ENCODE data around the gene MGMT.

The MGMT gene

GRCh38 chr10:129717816-129718547, 250.9 kb downstream of the MGMT start:
- TF ChIP-seq CTCF (IDR thresholded peaks at IDR 0.05; ENCODE audit: low read depth, low read length), result no peak
- H3K4me3 ChIP-seq (ENCODE audit: low read depth, low read length), result no peak overlapping the region
- DNase-seq (ENCODE audit: low read depth, low spot score), result no peak
- in situ Hi-C loops (cut with HindIII; ENCODE audit: low sequenced_read_pairs), result no loop called here

GRCh38 chr10:129718548-129719414, 251.7 kb downstream of the MGMT start:
- in situ Hi-C loops (cut with HindIII; ENCODE audit: low sequenced_read_pairs), result no loop called here
- H3K4me3 ChIP-seq (ENCODE audit: low read depth, low read length), result no peak overlapping the region
- TF ChIP-seq CTCF (IDR thresholded peaks at IDR 0.05; ENCODE audit: low read depth, low read length), result no peak
- DNase-seq (ENCODE audit: low read depth, low spot score), result no peak

GRCh38 chr10:129719415-129719739, 252.3 kb downstream of the MGMT start:
- in situ Hi-C loops (cut with HindIII; ENCODE audit: low sequenced_read_pairs), result no loop called here
- no peak for TF ChIP-seq CTCF (IDR thresholded peaks at IDR 0.05; ENCODE audit: low read depth, low read length)
- H3K4me3 ChIP-seq (ENCODE audit: low read depth, low read length), result no peak overlapping the region
- DNase-seq (ENCODE audit: low read depth, low spot score), result no peak

GRCh38 chr10:129719889-129720590, 253.0 kb downstream of the MGMT start:
- TF ChIP-seq CTCF (IDR thresholded peaks at IDR 0.05; ENCODE audit: low read depth, low read length), result no peak
- H3K4me3 ChIP-seq (ENCODE audit: low read depth, low read length), result no peak overlapping the region
- in situ Hi-C loops (cut with HindIII; ENCODE audit: low sequenced_read_pairs), result no loop called here
- no peak for DNase-seq (ENCODE audit: low read depth, low spot score)

GRCh38 chr10:129725011-129725410, 258.0 kb downstream of the MGMT start:
- no peak overlapping the region for H3K4me3 ChIP-seq (ENCODE audit: low read depth, low read length)
- in situ Hi-C loops (cut with HindIII; ENCODE audit: low sequenced_read_pairs), result no loop called here
- no peak for DNase-seq (ENCODE audit: low read depth, low spot score)
- TF ChIP-seq CTCF (IDR thresholded peaks at IDR 0.05; ENCODE audit: low read depth, low read length), result no peak

GRCh38 chr10:129725482-129725881, 258.4 kb downstream of the MGMT start:
- TF ChIP-seq CTCF (IDR thresholded peaks at IDR 0.05; ENCODE audit: low read depth, low read length), result no peak
- no peak overlapping the region for H3K4me3 ChIP-seq (ENCODE audit: low read depth, low read length)
- DNase-seq (ENCODE audit: low read depth, low spot score), result no peak
- in situ Hi-C loops (cut with HindIII; ENCODE audit: low sequenced_read_pairs), result no loop called here

All from astrocyte of the spinal cord (primary cell).